ENCODE data around the gene CUEDC1.

The CUEDC1 gene

DNA sequence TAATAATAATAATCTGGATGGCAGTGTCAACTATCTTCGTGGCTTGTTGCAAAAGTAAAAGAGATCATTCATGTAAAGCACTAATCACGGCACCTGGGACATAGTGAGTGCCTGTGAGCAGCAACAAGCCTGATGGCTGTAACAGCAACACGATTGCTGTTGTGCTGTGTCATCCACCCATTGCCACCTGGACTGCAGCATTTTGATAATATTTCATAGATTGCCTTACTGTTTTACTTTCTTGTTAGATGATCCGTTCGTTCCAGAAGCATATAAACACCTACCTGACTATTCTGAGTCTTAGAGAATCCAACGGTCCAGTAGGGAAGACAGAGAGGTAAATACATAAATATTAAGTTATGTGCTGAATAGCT is 102.3 kb downstream of the CUEDC1 start:
- ATAC-seq (ENCODE audit: insufficient read depth, low read depth) (no peak), DNase-seq (no peak)
- Histone ChIP-seq H4K20me1 (ENCODE audit: insufficient read depth, low read length) (peaks cover 3% of the 10 kb centered on the region; the same call in 1 of the 2 replicates), H3K27ac (ENCODE audit: low read length) (no peak overlapping the region), H3K79me2 (ENCODE audit: insufficient read depth, low read length) (peaks cover 32% of the 10 kb centered on the region), H3K27me3 (ENCODE audit: insufficient read depth, low read length, poor library complexity) (no peaks in the 10 kb centered on the region), H3K4me2 (ENCODE audit: insufficient read depth, low read length) (no peak overlapping the region), H3K4me3 (ENCODE audit: low read depth in 1 of 2, low read length in 2 of 2) (no peak overlapping the region), H3K9me3 (ENCODE audit: insufficient read depth, low read length, severe bottlenecking) (no peaks in the 10 kb centered on the region), H2AFZ (ENCODE audit: low read depth, low read length) (no peak overlapping the region), H3K9ac (ENCODE audit: low read depth, low read length) (no peak overlapping the region), H3K4me1 (ENCODE audit: insufficient read depth, low read length) (peaks cover 27% of the 10 kb centered on the region), H3K36me3 (ENCODE audit: insufficient read depth, low read length) (peaks cover 18% of the 10 kb centered on the region)
- no peak for TF ChIP-seq EZH2 (IDR thresholded peaks at IDR 0.05; ENCODE audit: borderline replicate concordance, low read depth, low read length, severe bottlenecking)
- TF ChIP-seq, protein P1, sequence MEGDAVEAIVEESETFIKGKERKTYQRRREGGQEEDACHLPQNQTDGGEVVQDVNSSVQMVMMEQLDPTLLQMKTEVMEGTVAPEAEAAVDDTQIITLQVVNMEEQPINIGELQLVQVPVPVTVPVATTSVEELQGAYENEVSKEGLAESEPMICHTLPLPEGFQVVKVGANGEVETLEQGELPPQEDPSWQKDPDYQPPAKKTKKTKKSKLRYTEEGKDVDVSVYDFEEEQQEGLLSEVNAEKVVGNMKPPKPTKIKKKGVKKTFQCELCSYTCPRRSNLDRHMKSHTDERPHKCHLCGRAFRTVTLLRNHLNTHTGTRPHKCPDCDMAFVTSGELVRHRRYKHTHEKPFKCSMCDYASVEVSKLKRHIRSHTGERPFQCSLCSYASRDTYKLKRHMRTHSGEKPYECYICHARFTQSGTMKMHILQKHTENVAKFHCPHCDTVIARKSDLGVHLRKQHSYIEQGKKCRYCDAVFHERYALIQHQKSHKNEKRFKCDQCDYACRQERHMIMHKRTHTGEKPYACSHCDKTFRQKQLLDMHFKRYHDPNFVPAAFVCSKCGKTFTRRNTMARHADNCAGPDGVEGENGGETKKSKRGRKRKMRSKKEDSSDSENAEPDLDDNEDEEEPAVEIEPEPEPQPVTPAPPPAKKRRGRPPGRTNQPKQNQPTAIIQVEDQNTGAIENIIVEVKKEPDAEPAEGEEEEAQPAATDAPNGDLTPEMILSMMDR (IDR thresholded peaks at IDR 0.05; ENCODE audit: borderline replicate concordance, extremely low read depth, low read length, poor library complexity, severe bottlenecking) = no peak

DNA sequence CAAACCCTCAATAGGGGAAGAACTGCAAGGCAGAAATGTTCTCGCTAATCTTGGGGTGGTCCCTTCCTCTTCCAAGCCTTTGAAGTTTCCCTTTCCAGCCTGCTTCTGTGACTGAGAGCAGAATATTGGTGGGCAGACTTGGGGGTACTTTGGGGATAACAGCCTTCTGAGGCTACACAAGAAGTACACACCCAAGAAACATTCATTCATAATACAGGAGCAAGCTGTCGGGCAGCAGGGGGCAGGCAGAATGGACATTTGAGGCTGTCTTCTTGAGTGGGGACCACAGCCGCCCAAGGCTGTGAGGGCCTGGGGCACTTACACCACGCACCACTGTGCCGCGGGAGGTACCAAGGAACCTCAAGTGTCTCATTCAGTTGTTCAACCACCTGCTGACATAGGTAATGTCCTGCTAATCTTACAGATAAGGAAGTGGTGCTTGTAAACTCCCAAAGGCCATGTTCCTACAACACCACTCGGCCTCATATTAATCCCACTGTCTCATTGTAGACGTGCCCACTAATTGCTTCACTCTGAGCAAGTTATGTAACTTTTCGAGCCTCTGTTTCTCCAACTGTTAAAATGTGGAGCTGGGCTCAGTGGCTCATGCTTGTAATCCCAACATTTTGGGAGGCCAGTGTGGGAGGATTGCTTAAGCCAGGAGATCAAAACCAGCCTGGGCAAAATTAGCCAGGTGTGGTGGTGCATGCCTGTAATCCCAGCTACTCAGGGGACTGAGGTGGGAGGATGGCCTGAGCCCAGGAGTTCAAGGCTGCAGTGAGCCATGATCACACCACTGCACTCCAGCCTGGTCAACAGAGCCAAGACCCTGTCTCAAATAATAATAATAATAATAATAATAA is 102.9 kb downstream of the CUEDC1 start:
- H3K4me1 ChIP-seq (ENCODE audit: insufficient read depth, low read length) = peaks cover 31% of the 10 kb centered on the region
- no peak overlapping the region for H3K4me3 ChIP-seq (ENCODE audit: low read depth in 1 of 2, low read length in 2 of 2)
- no peak overlapping the region for H3K4me2 ChIP-seq (ENCODE audit: insufficient read depth, low read length)
- DNase-seq = no peak
- no peak overlapping the region for H3K9ac ChIP-seq (ENCODE audit: low read depth, low read length)
- H3K27me3 ChIP-seq (ENCODE audit: insufficient read depth, low read length, poor library complexity) = no peaks in the 10 kb centered on the region
- H3K79me2 ChIP-seq (ENCODE audit: insufficient read depth, low read length) = peaks cover 36% of the 10 kb centered on the region
- H4K20me1 ChIP-seq (ENCODE audit: insufficient read depth, low read length) = peaks cover 3% of the 10 kb centered on the region; the same call in 1 of the 2 replicates
- no peaks in the 10 kb centered on the region for H3K9me3 ChIP-seq (ENCODE audit: insufficient read depth, low read length, severe bottlenecking)
- H3K27ac ChIP-seq (ENCODE audit: low read length) = no peak overlapping the region
- no peak for TF ChIP-seq EZH2 (IDR thresholded peaks at IDR 0.05; ENCODE audit: borderline replicate concordance, low read depth, low read length, severe bottlenecking)
- TF ChIP-seq, protein P1 (IDR thresholded peaks at IDR 0.05; ENCODE audit: borderline replicate concordance, extremely low read depth, low read length, poor library complexity, severe bottlenecking) = no peak
- H3K36me3 ChIP-seq (ENCODE audit: insufficient read depth, low read length) = peaks cover 19% of the 10 kb centered on the region
- H2AFZ ChIP-seq (ENCODE audit: low read depth, low read length) = peak overlapping the region; percentile 35; the same call in 1 of the 2 replicates
- ATAC-seq (ENCODE audit: insufficient read depth, low read depth) = no peak

DNA sequence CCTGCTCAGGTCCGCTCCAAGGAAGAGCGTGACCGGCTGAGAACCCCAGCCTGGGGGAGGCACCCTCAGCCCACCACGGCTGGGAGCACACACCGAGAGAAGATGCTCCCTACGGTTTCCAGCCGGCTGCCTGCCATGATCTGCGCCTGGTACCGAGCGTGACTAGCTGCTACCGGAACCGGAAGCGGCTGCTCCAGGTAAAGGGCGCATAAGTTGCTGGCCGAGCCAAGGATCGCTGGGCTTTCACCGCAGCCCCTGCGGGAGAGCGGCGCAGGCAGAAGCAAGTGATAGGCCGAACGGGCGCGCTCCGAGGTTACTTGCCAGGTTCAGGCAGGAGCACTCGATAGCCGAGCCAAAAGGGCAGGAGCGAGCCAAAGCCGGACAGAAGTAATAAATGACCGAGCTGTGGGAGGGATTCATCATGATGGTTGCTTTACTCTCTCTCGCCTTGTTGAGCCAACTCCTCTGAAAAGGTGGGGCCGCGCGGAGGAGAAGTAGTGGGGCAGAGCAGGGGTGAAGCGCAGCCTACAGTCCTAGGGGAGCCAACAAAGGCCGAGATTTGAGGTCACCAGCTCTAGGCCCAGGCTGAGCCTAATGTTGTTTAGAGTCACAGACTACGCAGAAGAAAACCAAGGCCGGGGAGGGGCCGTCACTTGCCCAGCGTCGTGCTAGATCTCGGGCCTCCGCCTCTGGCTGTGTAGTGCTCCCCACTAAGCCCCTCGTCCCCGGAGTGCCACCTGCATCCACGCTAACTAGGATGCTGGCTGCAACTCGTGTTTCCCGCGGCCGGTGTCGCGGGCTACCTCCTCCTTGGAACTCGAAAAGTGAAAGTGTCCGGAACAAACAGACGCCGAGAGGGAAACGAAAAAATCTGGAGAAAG is 105.1 kb downstream of the CUEDC1 start, which contains the start of gene MRPS23:
MRPS23 (minus strand) TSS at position 171 of the 881 bp plus-strand sequence; CDS start at position 137, 34 bp downstream.
- Histone ChIP-seq H3K9me3 (ENCODE audit: insufficient read depth, low read length, severe bottlenecking) (no peaks in the 10 kb centered on the region), H3K79me2 (ENCODE audit: insufficient read depth, low read length) (peaks cover 46% of the 10 kb centered on the region), H3K4me1 (ENCODE audit: insufficient read depth, low read length) (peaks cover 34% of the 10 kb centered on the region), H3K4me2 (ENCODE audit: insufficient read depth, low read length) (peak within 1 kb of the TSS; percentile 96), H3K9ac (ENCODE audit: low read depth, low read length) (peak within 1 kb of the TSS; percentile 64), H4K20me1 (ENCODE audit: insufficient read depth, low read length) (peaks cover 3% of the 10 kb centered on the region; the same call in 1 of the 2 replicates), H3K27me3 (ENCODE audit: insufficient read depth, low read length, poor library complexity) (no peaks in the 10 kb centered on the region), H2AFZ (ENCODE audit: low read depth, low read length) (peak within 1 kb of the TSS; percentile 80), H3K4me3 (ENCODE audit: low read depth in 1 of 2, low read length in 2 of 2) (peak within 1 kb of the TSS; percentile 75 to 85), H3K27ac (ENCODE audit: low read length) (peak within 1 kb of the TSS; percentile 75), H3K36me3 (ENCODE audit: insufficient read depth, low read length) (peaks cover 29% of the 10 kb centered on the region)
- TF ChIP-seq, protein P1 (IDR thresholded peaks at IDR 0.05; ENCODE audit: borderline replicate concordance, extremely low read depth, low read length, poor library complexity, severe bottlenecking) = no peak
- TF ChIP-seq EZH2 (IDR thresholded peaks at IDR 0.05; ENCODE audit: borderline replicate concordance, low read depth, low read length, severe bottlenecking) = no peak
- peak; percentile 92 for ATAC-seq (ENCODE audit: insufficient read depth, low read depth)
- DNase-seq = peak; percentile 98

Data from DND-41 (cell line).